Measurements from ENCODE around the gene SNED1.
A peak's percentile ranks its signal among the peaks of the same experiment; 100 is the strongest.

- TF ChIP-seq, protein P1, sequence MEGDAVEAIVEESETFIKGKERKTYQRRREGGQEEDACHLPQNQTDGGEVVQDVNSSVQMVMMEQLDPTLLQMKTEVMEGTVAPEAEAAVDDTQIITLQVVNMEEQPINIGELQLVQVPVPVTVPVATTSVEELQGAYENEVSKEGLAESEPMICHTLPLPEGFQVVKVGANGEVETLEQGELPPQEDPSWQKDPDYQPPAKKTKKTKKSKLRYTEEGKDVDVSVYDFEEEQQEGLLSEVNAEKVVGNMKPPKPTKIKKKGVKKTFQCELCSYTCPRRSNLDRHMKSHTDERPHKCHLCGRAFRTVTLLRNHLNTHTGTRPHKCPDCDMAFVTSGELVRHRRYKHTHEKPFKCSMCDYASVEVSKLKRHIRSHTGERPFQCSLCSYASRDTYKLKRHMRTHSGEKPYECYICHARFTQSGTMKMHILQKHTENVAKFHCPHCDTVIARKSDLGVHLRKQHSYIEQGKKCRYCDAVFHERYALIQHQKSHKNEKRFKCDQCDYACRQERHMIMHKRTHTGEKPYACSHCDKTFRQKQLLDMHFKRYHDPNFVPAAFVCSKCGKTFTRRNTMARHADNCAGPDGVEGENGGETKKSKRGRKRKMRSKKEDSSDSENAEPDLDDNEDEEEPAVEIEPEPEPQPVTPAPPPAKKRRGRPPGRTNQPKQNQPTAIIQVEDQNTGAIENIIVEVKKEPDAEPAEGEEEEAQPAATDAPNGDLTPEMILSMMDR (conservative IDR thresholded peaks at IDR 0.05; ENCODE audit: low read length) = peak; percentile 34
- no peak for TF ChIP-seq EZH2phosphoT487 (IDR thresholded peaks at IDR 0.05; ENCODE audit: borderline replicate concordance)
Measured at GRCh38 chr2:240989451-240990265, 8.8 kb upstream of the SNED1 start.

All from Loucy (cell line).